ENCODE results near the gene ABR.

GRCh38 chr17:1041746-1042145 lies 138.0 kb downstream of the ABR start:
- TF ChIP-seq CTCF (IDR thresholded peaks at IDR 0.05) = no peak
- TF ChIP-seq POLR2A (IDR thresholded peaks at IDR 0.05) = no peak
- no peak for TF ChIP-seq POLR2AphosphoS5 (IDR thresholded peaks at IDR 0.05)
- no peak for TF ChIP-seq EP300 (IDR thresholded peaks at IDR 0.05)

Measured in suprapubic skin (tissue), 4 donors.